Dendritic cell treated with granulocyte-macrophage colony-stimulating factor and Interleukin-4, amounts not matched to agents 40 ng/mL and 50 ng/mL, for 4 days (primary cell): ENCODE results near the gene LIFR.

Experiments used
- H3K27ac Mint-ChIP-seq: one replicate; pipeline ENCODE4 v1.8.0; 2022; ENCODE audit warnings: mild to moderate bottlenecking, mixed read lengths
- H3K27me3 Mint-ChIP-seq: one replicate; pipeline ENCODE4 v1.8.0; 2022; ENCODE audit warnings: mild to moderate bottlenecking, mixed read lengths
- H3K36me3 Mint-ChIP-seq: one replicate; pipeline ENCODE4 v1.8.0; 2022; ENCODE audit warnings: low read depth, mixed read lengths
- H3K4me1 Mint-ChIP-seq: one replicate; pipeline ENCODE4 v1.8.0; 2022; ENCODE audit warnings: low read depth, mixed read lengths
- H3K4me3 Mint-ChIP-seq: one replicate; pipeline ENCODE4 v1.8.0; 2022; ENCODE audit warnings: mild to moderate bottlenecking, moderate library complexity, mixed read lengths
- H3K9me3 Mint-ChIP-seq: one replicate; pipeline ENCODE4 v1.8.0; 2022; ENCODE audit warnings: mixed read lengths
- intact Hi-C: fragments of 100-400 bp; cut with micrococcal nuclease; formaldehyde crosslinking; loops from one replicate; pipeline ENCODE4 v1.15.0; 2022

LIFR gene

DNA sequence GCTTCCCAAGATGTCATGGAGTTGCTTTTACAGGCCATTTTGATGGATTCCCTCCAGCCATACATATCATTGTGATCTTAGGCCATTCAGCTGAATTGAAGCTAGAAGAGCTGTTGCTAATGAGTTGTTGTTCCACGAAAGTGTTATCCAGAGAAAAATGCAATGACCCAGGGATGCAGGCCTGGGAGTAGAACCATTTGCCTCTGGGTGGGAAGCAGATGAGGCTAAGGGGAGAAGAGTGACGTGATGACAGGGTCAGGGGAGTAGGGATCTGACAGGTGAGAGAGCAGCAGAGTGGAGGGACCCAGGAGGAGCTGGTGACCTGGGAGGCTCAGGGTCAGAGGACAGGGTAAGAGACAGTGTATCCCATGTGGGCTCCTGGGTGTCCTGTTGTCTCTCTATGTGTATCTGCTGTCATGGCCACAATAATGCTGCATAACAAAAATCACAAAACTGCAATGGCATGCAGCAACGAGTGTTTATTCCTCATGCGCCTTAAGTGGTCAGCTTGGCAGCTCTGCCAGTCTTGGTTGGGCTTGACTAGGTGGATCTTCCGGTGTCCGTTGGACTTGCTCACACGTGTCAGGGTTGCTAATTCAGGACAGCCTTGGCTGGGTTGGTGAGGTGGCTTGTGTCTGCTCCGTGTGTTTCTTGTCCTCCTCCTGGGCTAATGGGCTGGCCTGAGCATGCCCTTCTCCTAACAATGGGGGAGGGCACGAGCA lies 90.6 kb downstream of the LIFR start:
- H3K9me3 Mint-ChIP-seq: no peaks in the 10 kb centered on the region
- H3K27ac Mint-ChIP-seq: no peak overlapping the region
- no peaks in the 10 kb centered on the region for H3K36me3 Mint-ChIP-seq
- H3K27me3 Mint-ChIP-seq: peaks cover 19% of the 10 kb centered on the region
- intact Hi-C loops: no loop called here
- H3K4me3 Mint-ChIP-seq: no peak overlapping the region
- H3K4me1 Mint-ChIP-seq: no peaks in the 10 kb centered on the region

DNA sequence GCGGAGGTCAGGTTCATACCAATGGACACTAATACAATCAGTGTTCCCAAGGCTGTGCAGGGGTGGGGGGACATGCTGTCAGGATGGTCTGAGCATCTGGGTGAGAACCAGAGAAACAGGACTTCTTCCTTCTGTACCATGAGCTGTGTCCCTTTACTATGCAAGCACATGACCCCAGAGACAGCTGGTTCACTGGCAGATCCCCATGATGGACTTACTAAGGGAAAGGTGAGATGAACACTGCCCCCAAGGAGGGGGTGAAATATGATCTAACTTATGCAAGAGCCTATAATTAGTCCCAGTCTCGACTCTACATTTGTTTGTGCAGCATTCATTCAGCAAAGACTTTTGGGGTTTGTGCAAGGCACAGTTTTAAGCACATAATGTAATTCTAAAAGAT lies 91.4 kb downstream of the LIFR start:
- peaks cover 27% of the 10 kb centered on the region for H3K27me3 Mint-ChIP-seq
- no peaks in the 10 kb centered on the region for H3K4me1 Mint-ChIP-seq
- H3K36me3 Mint-ChIP-seq: no peaks in the 10 kb centered on the region
- no peak overlapping the region for H3K4me3 Mint-ChIP-seq
- intact Hi-C loops: no loop called here
- H3K9me3 Mint-ChIP-seq: no peaks in the 10 kb centered on the region
- no peak overlapping the region for H3K27ac Mint-ChIP-seq

DNA sequence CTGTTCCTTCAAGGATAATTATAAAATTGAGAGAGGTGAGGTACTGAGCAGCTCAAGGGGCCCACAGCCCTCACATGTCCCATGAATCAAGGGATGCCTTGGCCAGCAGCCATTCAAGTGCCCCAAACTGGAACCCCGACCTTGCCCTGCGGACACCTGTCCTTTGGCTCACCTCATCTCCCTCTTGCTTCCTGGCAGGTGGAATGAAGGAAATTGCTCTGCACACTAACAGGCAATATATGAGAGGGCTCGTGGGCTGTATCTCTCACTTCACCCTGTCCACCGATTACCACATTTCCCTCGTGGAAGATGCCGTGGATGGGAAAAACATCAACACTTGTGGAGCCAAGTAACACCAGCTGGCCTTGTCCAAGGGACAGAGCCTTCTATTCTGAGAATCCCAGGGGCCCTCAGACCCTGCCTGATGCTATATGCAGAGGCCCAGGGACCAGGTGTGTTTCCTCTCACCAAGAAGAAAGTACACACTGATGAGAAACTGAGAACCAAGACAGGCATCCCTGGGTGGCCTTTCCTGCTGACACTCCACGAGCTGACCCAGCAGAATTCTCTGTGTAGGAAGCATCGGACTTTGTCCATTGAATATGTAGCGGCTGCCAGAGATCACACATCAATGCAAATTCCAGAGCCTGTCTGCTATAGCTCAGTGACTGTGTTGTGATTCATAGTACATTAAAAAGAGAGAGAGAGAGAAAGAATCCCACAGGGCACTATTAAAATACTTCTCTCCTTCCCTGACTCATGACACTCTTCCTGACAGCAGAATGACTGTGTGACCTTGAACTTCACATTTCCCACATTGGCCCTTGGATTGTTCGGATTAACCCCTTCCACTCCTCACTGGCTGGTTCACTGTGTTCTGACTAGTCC lies 92.6 kb downstream of the LIFR start:
- intact Hi-C loops: no loop called here
- Mint-ChIP-seq H3K4me3 (no peak overlapping the region), H3K27ac (no peak overlapping the region), H3K9me3 (no peaks in the 10 kb centered on the region), H3K36me3 (no peaks in the 10 kb centered on the region), H3K4me1 (no peaks in the 10 kb centered on the region), H3K27me3 (peaks cover 39% of the 10 kb centered on the region)

DNA sequence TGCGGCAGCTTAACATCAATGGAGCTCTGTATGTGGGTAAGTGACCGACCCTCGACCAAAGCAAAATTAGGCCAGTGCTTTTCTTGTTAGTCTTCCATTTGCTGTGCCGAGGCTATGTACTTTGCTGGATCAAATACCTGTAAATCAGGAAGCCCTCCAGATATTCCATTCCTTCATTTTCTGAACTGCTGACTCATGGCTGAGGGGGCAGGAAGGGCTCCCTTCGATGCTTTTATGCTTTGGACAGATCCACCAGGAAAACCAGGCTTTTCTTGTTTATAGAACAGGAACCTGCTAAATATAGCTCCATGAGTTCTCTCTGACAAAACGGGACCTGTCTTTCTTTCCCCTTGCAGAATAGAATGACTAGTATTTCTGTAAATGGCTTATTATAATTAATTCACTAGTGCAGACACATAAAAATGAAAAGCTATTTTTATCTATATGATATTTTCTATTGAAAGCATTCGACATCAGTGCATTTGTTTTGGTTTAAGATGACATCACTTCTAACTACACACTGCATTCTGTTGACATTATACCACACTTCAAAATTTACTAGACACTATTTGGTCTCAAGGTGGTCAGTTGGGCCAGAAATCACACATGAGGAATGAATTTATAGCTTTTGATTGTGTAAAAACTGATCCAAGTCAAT lies 93.3 kb downstream of the LIFR start:
- intact Hi-C loops: no loop called here
- no peak overlapping the region for H3K27ac Mint-ChIP-seq
- no peaks in the 10 kb centered on the region for H3K9me3 Mint-ChIP-seq
- no peaks in the 10 kb centered on the region for H3K4me1 Mint-ChIP-seq
- no peak overlapping the region for H3K4me3 Mint-ChIP-seq
- no peaks in the 10 kb centered on the region for H3K36me3 Mint-ChIP-seq
- H3K27me3 Mint-ChIP-seq: peaks cover 46% of the 10 kb centered on the region

DNA sequence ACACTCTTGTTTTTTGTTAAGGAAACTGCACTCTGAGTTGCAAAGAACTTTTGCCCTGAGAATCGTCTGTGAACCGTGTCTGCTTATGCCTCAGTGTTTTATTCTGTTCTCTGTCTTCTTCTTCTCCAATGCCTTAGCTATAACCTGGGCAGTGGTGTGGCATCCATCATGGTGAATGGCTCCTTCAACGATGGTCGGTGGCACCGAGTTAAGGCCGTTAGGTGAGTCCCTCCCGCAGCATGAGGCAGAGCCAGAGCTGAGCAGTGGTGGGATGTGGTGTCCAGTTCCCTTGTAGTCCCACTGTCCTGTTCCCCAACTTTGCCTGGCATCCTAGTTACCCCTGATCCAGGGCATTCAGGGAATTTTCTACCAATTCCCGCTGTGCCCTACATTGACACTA lies 98.3 kb downstream of the LIFR start:
- intact Hi-C loops: no loop called here
- peaks cover 18% of the 10 kb centered on the region for H3K9me3 Mint-ChIP-seq
- no peak overlapping the region for H3K27ac Mint-ChIP-seq
- no peaks in the 10 kb centered on the region for H3K36me3 Mint-ChIP-seq
- peaks cover 10% of the 10 kb centered on the region for H3K4me1 Mint-ChIP-seq
- peaks cover 89% of the 10 kb centered on the region for H3K27me3 Mint-ChIP-seq
- no peak overlapping the region for H3K4me3 Mint-ChIP-seq

DNA sequence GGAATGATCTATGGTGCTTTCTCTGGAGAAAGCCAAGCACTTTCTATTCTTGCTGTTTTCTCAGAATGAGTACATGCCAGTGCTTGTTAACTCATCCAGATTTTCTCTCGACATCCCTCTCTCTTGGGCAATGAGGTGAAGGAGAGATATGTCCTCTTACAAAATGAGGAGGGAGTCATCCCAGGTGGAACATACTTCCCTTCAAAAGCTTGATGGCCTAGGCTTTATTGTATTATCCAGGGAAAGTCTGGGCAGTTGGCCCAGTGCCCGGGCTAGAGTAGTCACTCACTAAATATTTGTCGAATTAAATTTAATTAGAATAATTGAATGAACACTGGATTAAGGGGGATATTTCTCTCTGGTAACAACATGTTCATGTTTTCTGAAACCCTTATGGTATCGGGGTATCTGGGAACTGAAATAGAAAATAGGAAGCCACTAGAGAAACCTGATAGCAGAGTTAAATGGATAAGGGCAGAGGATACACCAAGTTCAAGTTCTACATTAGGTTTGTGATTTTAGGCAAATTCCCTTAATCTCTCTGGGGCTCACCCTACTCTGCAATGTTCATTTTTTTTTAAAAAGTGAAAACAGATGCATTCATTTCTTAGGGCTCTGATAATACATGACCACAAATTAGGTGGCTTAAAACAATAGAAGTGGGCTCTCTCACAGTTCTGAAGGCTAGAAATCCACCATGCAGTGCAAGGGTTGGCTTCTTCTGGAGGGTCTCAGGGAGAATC lies 99.6 kb downstream of the LIFR start:
- intact Hi-C loops: no loop called here
- Mint-ChIP-seq H3K36me3 (no peaks in the 10 kb centered on the region), H3K4me1 (peaks cover 10% of the 10 kb centered on the region), H3K9me3 (peaks cover 20% of the 10 kb centered on the region), H3K4me3 (no peak overlapping the region), H3K27ac (no peak overlapping the region), H3K27me3 (peaks cover 88% of the 10 kb centered on the region)

DNA sequence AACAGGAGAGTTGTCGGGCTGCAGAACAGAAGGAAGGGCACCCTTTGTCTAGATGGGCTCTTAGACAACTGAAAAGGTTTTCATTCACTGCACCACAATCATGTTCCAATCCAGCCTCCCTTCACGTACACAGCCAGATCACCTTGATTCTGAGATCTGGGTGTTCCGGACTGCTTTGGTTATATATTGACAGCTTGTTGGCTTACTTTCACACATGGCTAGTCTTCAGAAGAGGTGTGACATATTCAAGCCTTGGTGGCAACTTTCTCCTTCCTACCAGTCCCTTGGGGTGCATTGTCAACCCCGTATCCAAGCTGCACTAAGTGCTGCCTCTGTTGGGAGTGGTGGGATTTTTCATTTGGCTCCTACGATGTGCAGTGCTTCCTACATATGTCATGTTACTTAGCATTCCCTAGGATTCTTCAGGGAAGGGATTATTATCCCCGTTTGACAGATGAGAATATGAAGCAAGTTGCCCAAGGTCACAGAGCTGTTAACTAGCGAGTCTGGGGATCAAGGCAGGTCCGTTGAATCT lies 100.6 kb downstream of the LIFR start:
- intact Hi-C loops: no loop called here
- no peak overlapping the region for H3K27ac Mint-ChIP-seq
- H3K9me3 Mint-ChIP-seq: peaks cover 20% of the 10 kb centered on the region
- peaks cover 10% of the 10 kb centered on the region for H3K4me1 Mint-ChIP-seq
- H3K4me3 Mint-ChIP-seq: no peak overlapping the region
- no peaks in the 10 kb centered on the region for H3K36me3 Mint-ChIP-seq
- peaks cover 92% of the 10 kb centered on the region for H3K27me3 Mint-ChIP-seq

DNA sequence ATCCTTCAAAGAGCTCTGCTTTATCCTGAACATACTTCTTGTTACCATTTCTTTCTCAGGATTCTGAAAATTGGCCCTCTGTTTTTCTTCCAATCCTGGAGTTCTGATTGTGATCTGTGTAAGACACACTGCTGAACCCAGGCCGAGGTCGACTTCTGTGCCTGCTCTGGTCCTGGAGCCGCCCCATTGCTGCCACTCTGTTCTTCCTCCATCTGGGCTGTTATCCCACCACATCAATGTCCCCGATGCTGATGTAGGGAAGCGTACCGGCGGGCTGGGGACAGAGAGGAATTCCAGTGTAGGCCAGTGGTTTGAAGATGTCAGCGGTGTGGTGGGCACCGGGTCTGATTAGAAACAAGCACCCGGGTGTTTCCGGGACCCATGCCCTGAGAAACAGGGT lies 102.5 kb downstream of the LIFR start:
- intact Hi-C loops: no loop called here
- peaks cover 20% of the 10 kb centered on the region for H3K9me3 Mint-ChIP-seq
- peaks cover 92% of the 10 kb centered on the region for H3K27me3 Mint-ChIP-seq
- peaks cover 13% of the 10 kb centered on the region for H3K4me1 Mint-ChIP-seq
- no peaks in the 10 kb centered on the region for H3K36me3 Mint-ChIP-seq
- H3K27ac Mint-ChIP-seq: no peak overlapping the region
- H3K4me3 Mint-ChIP-seq: no peak overlapping the region

DNA sequence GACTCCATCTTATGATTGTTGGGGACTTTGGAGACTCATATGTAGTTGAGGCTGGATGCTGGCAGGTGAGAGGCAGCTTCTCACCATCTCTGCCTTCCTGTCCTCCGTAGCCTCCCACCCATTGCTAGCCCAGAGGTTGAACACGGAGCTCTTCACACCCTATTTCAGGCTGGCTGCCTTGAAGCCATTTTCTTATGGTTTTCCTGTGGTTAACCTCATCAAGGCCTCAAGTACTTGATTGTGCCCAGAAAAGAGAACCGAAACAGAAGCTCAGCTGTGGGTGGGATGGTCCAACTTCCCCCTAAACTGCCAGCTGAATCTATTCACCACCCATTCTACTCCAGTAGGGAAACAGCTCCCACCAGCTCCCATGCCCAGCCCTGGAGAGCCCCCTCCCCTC lies 102.9 kb downstream of the LIFR start:
- intact Hi-C loops: no loop called here
- H3K27ac Mint-ChIP-seq: no peak overlapping the region
- peaks cover 92% of the 10 kb centered on the region for H3K27me3 Mint-ChIP-seq
- no peaks in the 10 kb centered on the region for H3K36me3 Mint-ChIP-seq
- H3K9me3 Mint-ChIP-seq: peaks cover 20% of the 10 kb centered on the region
- peaks cover 16% of the 10 kb centered on the region for H3K4me1 Mint-ChIP-seq
- H3K4me3 Mint-ChIP-seq: no peak overlapping the region

DNA sequence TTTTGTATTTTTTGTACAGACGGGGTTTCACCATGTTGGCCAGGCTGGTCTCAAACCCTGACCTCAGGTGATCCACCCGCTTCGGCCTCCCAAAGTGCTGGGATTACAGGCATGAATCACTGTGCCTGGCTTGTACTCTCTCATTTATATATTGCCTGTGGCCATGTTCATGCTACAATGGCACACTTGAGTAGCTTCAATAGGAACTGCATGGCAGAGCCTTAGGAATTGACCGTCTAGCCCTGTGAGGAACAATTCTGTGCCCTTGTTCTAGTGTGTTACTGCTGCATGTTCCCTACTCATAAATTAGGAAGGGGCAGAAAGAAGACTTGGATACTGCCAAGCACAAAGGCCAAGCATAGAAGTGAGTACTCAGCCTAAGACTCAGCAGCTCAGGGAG lies 104.2 kb downstream of the LIFR start:
- Mint-ChIP-seq H3K9me3 (peaks cover 20% of the 10 kb centered on the region), H3K4me3 (no peak overlapping the region), H3K27ac (no peak overlapping the region), H3K36me3 (no peaks in the 10 kb centered on the region), H3K4me1 (peaks cover 16% of the 10 kb centered on the region), H3K27me3 (peaks cover 94% of the 10 kb centered on the region)
- intact Hi-C loops: no loop called here

DNA sequence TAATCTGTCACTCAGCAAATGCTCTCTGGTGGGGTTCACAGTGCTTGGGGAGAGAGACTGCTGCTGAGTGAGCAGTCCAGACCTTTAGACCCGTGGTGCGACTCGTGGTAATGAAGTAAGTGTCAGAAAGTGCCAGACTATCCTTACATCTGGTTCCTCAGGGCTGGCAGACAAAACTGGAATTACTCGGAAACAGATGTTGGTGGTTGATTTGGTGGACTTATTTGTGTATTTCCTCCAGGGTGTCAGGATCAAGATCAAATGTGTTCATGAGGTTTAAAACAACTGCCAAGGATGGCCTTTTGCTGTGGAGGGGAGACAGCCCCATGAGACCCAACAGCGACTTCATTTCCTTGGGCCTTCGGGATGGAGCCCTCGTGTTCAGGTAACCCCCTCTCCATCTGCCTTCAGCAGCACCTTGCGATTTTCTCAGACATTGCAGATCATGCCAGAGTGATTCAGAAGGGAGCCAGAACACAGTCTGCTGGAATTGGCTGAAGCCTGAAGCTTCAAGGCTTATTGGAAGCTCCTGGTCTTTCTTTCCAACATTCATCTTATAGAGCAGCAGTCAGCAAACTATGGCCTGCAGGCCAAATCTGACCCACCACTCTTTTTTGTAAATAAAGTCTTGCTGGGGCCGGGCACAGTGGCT lies 105.2 kb downstream of the LIFR start:
- peaks cover 19% of the 10 kb centered on the region for H3K9me3 Mint-ChIP-seq
- H3K27me3 Mint-ChIP-seq: peaks cover 94% of the 10 kb centered on the region
- H3K4me3 Mint-ChIP-seq: no peak overlapping the region
- no peaks in the 10 kb centered on the region for H3K36me3 Mint-ChIP-seq
- no peak overlapping the region for H3K27ac Mint-ChIP-seq
- intact Hi-C loops: no loop called here
- peaks cover 16% of the 10 kb centered on the region for H3K4me1 Mint-ChIP-seq

DNA sequence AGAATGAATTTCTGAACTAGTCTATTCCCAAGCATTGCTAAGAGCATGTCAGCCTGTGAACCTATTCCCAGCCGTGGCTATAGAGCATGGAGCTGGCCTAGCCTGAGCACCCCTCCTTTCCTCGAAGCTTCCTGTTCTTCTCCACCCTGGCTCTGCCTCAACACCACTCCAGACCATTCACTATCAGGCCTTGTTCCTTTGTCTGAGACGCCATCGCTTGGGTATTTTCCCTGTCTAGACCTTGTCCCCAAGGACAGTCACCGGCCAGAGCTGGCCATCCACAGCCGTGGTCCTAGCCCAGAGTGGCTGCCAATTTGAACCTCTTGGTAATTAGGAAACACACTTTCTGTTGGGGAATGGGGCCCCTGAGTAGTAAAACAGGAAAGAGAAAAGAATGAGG lies 105.8 kb downstream of the LIFR start:
- Mint-ChIP-seq H3K27ac (no peak overlapping the region), H3K9me3 (peaks cover 13% of the 10 kb centered on the region), H3K4me1 (peaks cover 16% of the 10 kb centered on the region), H3K36me3 (no peaks in the 10 kb centered on the region), H3K4me3 (no peak overlapping the region), H3K27me3 (peaks cover 94% of the 10 kb centered on the region)
- intact Hi-C loops: no loop called here
